ENCODE data around the gene DYNC2LI1.

Gene DYNC2LI1

GRCh38 chr2:43818761-43819160, 44.9 kb downstream of the DYNC2LI1 start:
- no peak for DNase-seq (ENCODE audit: low spot score)

GRCh38 chr2:43819491-43820163, 45.8 kb downstream of the DYNC2LI1 start:
- DNase-seq (ENCODE audit: low spot score), result no peak

- DNase-seq (ENCODE audit: low spot score), result no peak
Observed at GRCh38 chr2:43822839-43823238, 49.0 kb downstream of the DYNC2LI1 start.

GRCh38 chr2:43823751-43824150, 49.9 kb downstream of the DYNC2LI1 start:
- DNase-seq (ENCODE audit: low spot score), result no peak

- no peak for DNase-seq (ENCODE audit: low spot score)
Observed at GRCh38 chr2:43824512-43824911, 50.7 kb downstream of the DYNC2LI1 start.

- no peak for DNase-seq (ENCODE audit: low spot score)
Observed at GRCh38 chr2:43824951-43825493, 51.2 kb downstream of the DYNC2LI1 start.

- no peak for DNase-seq (ENCODE audit: low spot score)
Observed at GRCh38 chr2:43825841-43826240, 52.0 kb downstream of the DYNC2LI1 start.

- no peak for DNase-seq (ENCODE audit: low spot score)
Observed at GRCh38 chr2:43826305-43827250, 52.7 kb downstream of the DYNC2LI1 start.

- DNase-seq (ENCODE audit: low spot score), result no peak
Observed at GRCh38 chr2:43831543-43832294, 57.9 kb downstream of the DYNC2LI1 start.

GRCh38 chr2:43832457-43832856, 58.6 kb downstream of the DYNC2LI1 start:
- DNase-seq (ENCODE audit: low spot score), result no peak

- no peak for DNase-seq (ENCODE audit: low spot score)
Observed at GRCh38 chr2:43837033-43837432, 63.2 kb downstream of the DYNC2LI1 start.

- no peak for DNase-seq (ENCODE audit: low spot score)
Observed at GRCh38 chr2:43837831-43838559, 64.2 kb downstream of the DYNC2LI1 start.

GRCh38 chr2:43838560-43839267, 64.9 kb downstream of the DYNC2LI1 start, which contains the start of the genes ABCG5 and ABCG8:
ABCG5 (minus strand) TSS chr2:43838839; CDS start chr2:43838679, 160 bp downstream.
ABCG8 (plus strand) TSS chr2:43838971; CDS start chr2:43839054, 83 bp downstream.
- no peak for DNase-seq (ENCODE audit: low spot score)

- no peak for DNase-seq (ENCODE audit: low spot score)
Observed at GRCh38 chr2:43839776-43840564, 66.1 kb downstream of the DYNC2LI1 start.

GRCh38 chr2:43840965-43841364, 67.1 kb downstream of the DYNC2LI1 start:
- DNase-seq (ENCODE audit: low spot score), result peak; percentile 5

- no peak for DNase-seq (ENCODE audit: low spot score)
Observed at GRCh38 chr2:43841949-43842865, 68.4 kb downstream of the DYNC2LI1 start.

- no peak for DNase-seq (ENCODE audit: low spot score)
Observed at GRCh38 chr2:43842866-43843226, 69.0 kb downstream of the DYNC2LI1 start.

- no peak for DNase-seq (ENCODE audit: low spot score)
Observed at GRCh38 chr2:43845181-43845580, 71.3 kb downstream of the DYNC2LI1 start.

All from cerebellar cortex (tissue), 1 donor.